ENCODE data around the gene SH3BGRL3. TPM values are rescaled to one million over a fixed set of nuclear protein-coding genes. Genes with fewer than 3 reads are reported as not detected.

The SH3BGRL3 gene
- total RNA-seq, 1 donor from 2014 or later = 100 TPM

GRCh38 chr1:26287033-26287711, 7.3 kb downstream of the SH3BGRL3 start:
- no peaks in the 10 kb centered on the region for H3K36me3 Mint-ChIP-seq (ENCODE audit: low read depth)
- no peak for DNase-seq (ENCODE audit: low read depth, low spot score)
- peaks cover 65% of the 10 kb centered on the region for H3K4me1 Mint-ChIP-seq
- no peak for TF ChIP-seq CTCF (conservative IDR thresholded peaks at IDR 0.05)
- H3K27ac Mint-ChIP-seq (ENCODE audit: unreplicated experiment) = no peak overlapping the region
- H3K9me3 Mint-ChIP-seq = no peaks in the 10 kb centered on the region
- H3K27me3 Mint-ChIP-seq (ENCODE audit: low read depth) = no peaks in the 10 kb centered on the region
- H3K4me3 Mint-ChIP-seq = peak overlapping the region; percentile 3

DNA sequence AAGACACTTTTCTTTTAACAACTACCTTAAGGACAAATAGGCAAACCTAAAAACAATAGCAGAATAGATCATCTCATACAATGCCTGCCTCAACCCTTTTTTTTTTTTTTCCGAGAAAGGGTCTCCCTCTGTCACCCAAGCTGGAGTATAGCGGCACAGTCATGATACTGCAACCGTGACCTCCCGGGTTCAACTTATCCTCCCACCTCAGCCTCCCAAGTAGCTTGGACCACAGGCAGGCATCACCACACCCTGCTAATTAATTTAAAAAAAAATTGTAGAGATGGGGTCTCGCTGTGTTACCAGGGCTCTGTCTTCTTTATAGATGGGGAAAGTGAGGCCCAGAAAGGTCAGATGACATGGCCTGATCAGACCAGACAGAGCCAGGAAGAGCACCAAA, 7.9 kb downstream of the SH3BGRL3 start:
- Mint-ChIP-seq H3K9me3 (no peaks in the 10 kb centered on the region), H3K27ac (ENCODE audit: unreplicated experiment) (peak overlapping the region; percentile 20), H3K4me1 (peaks cover 65% of the 10 kb centered on the region), H3K4me3 (no peak overlapping the region), H3K27me3 (ENCODE audit: low read depth) (no peaks in the 10 kb centered on the region), H3K36me3 (ENCODE audit: low read depth) (no peaks in the 10 kb centered on the region)
- TF ChIP-seq CTCF (conservative IDR thresholded peaks at IDR 0.05) = no peak
- DNase-seq (ENCODE audit: low read depth, low spot score) = no peak

DNA sequence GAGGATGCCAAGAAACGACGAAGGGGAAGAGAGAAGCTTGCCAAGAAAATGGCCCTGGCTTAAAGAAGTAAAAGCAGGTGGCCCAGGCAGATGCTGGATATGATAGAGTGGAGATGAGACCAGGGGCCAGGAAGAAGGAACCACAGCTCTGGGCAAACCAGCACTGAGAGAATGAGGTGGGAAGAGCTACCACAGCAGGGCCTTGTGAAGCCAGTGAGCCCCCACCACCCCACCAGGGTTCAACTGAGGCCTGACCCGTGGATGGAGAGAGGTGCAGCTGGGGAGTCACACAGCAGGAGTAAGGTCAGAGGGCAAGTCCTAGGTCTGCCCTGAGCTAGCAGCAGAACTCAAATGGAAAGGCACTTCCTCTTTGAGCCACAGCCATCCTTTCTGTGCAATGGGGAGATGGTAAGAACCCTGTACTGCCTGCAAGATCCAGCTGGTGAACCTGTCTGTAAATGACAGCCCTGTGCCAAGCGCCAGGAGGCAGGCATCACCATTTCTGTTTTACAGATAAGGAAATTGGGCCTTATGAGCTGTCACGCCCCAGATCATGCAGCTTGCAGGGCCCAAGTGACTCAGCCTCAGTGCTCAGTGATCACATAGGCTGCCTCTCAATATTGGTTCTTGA, 8.5 kb downstream of the SH3BGRL3 start:
- Mint-ChIP-seq H3K27ac (ENCODE audit: unreplicated experiment) (peak overlapping the region; percentile 20), H3K4me3 (peak overlapping the region; percentile 0), H3K9me3 (no peaks in the 10 kb centered on the region), H3K27me3 (ENCODE audit: low read depth) (no peaks in the 10 kb centered on the region), H3K36me3 (ENCODE audit: low read depth) (no peaks in the 10 kb centered on the region), H3K4me1 (peaks cover 62% of the 10 kb centered on the region)
- TF ChIP-seq CTCF (conservative IDR thresholded peaks at IDR 0.05) = no peak
- no peak for DNase-seq (ENCODE audit: low read depth, low spot score)

DNA sequence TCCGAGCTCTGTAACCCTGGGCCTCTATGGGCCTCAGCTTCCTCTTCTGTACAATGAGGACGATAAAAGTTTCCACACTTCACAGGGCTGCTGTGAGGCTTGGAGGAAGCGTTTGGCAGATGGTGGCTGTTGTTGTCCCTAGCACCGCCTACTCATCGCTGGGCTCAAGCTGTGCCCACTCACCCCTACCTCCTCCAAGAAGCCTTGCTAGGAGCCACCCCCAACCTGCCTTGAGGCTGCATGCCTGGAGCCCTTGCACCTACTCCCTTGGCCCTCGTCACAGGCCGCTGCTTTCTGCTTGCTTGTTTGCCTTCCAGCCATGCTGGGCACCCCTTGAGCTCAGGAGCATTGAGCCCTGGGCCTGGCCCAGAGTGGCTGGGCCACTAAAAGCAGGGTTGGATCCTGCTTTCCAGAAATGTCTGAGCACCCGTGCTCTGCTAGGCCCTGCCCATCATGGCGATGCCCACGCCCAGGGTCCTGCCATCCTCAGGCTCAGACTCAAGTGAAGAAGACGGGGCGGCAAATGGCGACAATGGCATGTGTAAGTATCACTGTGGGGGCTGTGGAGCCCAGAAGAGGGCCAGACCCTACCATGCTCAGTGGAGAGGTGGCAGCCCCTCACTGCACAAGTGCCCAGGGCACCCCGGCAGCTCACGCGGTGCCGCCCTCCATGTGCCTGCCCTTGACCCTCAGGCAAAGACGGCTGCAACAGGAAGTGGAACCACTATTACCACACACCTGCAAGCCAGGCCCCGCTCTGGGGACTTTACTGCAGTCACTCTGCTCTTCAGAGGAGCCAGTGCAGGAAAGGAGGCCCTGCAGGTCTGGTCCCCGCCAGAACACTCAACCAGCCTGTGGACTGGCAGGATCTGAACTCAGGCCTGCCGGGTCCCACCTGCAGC, 9.5 kb downstream of the SH3BGRL3 start:
- Mint-ChIP-seq H3K27ac (ENCODE audit: unreplicated experiment) (no peak overlapping the region), H3K4me3 (no peak overlapping the region)
- no peak for TF ChIP-seq CTCF (conservative IDR thresholded peaks at IDR 0.05)

GRCh38 chr1:26290122-26290881, 10.4 kb downstream of the SH3BGRL3 start:
- Mint-ChIP-seq H3K36me3 (ENCODE audit: low read depth) (no peaks in the 10 kb centered on the region), H3K4me3 (no peak overlapping the region), H3K27ac (ENCODE audit: unreplicated experiment) (peak overlapping the region; percentile 78), H3K4me1 (peaks cover 56% of the 10 kb centered on the region), H3K27me3 (ENCODE audit: low read depth) (no peaks in the 10 kb centered on the region), H3K9me3 (no peaks in the 10 kb centered on the region)
- TF ChIP-seq CTCF (conservative IDR thresholded peaks at IDR 0.05) = no peak
- no peak for DNase-seq (ENCODE audit: low read depth, low spot score)

More for the DNA sequence above, 9.5 kb downstream of the SH3BGRL3 start:
- DNase-seq (ENCODE audit: low read depth, low spot score) = no peak
- Mint-ChIP-seq H3K9me3 (no peaks in the 10 kb centered on the region), H3K27me3 (ENCODE audit: low read depth) (no peaks in the 10 kb centered on the region), H3K4me1 (peaks cover 60% of the 10 kb centered on the region), H3K36me3 (ENCODE audit: low read depth) (no peaks in the 10 kb centered on the region)

Measured in neural crest cell (in vitro differentiated cells).